ENCODE measurements around the gene SLC22A23.
A peak's percentile ranks its signal among the peaks of the same experiment; 100 is the strongest.

DNA sequence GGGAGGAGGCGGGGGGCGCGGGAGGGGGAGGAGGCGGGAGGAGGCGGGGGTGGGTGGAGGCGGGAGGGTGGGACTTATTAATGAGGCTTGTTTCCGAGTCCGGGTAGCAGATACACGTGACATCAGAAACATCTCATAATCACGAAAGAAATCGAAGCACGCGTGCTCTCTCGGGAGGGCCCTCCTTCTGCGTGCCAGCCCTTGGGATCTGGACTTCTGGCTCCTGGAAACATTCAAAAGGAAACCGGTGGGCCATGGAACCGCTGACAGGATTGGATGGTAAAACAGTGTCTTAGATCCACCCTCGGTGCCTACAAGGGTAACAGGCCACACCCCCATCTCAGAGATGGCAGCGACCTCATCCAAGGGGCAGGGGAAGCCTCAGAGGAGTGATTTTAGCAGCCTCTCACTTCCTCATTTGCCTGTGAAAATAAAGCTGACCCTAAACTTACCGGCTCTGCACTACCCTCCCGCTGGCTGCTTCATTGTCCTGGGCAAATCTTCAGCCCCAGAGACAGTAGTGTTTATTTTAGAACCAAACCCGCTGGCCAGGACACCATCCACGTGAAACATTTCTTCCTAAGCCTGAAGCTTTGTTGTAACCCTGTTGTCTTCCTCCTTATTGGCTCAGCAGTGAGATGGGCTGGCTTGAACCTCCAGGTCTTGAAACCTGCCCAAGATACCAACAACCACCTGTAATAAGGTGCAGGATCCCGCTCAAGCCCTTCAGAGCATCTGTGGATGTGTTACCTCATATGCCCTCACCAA, 100.6 kb downstream of the SLC22A23 start:
- TF ChIP-seq FOXP2 (optimal IDR thresholded peaks at IDR 0.05; ENCODE audit: control extremely low read depth, extremely low read length, insufficient read depth): no peak
- TF ChIP-seq EZH2 (IDR thresholded peaks at IDR 0.05): no peak
- TF ChIP-seq POLR2AphosphoS5 (IDR thresholded peaks at IDR 0.05; ENCODE audit: borderline replicate concordance, low read depth, low read length): 0 out of 2 replicates have a peak, but pooled peaks have one; percentile 16

Data from SK-N-MC (cell line).